Measurements from ENCODE around the gene MSANTD1.

The MSANTD1 gene

GRCh38 chr4:3292571-3293400, 43.8 kb downstream of the MSANTD1 start, which contains the start of gene RGS12:
Gene RGS12 (plus strand): TSS chr4:3293021. CDS start chr4:3316171, 23,150 bp downstream.
- TF ChIP-seq CTCF (IDR thresholded peaks at IDR 0.05) = no peak
- Histone ChIP-seq H3K4me1 (ENCODE audit: control insufficient read depth in 1 of 2, insufficient read depth in 1 of 2, low read depth in 1 of 2, low read length in 1 of 2) (peaks cover 12 to 14% of the 10 kb centered on the region in 2 experiments), H3K36me3 (no peaks in the 10 kb centered on the region), H3K27ac (peak within 1 kb of the TSS; percentile 23), H3K9me3 (no peaks in the 10 kb centered on the region), H3K4me3 (ENCODE audit: low read depth in 1 of 2, low read length in 1 of 2) (peak within 1 kb of the TSS; percentile 64 to 77), H3K27me3 (peaks cover 91% of the 10 kb centered on the region)

DNA sequence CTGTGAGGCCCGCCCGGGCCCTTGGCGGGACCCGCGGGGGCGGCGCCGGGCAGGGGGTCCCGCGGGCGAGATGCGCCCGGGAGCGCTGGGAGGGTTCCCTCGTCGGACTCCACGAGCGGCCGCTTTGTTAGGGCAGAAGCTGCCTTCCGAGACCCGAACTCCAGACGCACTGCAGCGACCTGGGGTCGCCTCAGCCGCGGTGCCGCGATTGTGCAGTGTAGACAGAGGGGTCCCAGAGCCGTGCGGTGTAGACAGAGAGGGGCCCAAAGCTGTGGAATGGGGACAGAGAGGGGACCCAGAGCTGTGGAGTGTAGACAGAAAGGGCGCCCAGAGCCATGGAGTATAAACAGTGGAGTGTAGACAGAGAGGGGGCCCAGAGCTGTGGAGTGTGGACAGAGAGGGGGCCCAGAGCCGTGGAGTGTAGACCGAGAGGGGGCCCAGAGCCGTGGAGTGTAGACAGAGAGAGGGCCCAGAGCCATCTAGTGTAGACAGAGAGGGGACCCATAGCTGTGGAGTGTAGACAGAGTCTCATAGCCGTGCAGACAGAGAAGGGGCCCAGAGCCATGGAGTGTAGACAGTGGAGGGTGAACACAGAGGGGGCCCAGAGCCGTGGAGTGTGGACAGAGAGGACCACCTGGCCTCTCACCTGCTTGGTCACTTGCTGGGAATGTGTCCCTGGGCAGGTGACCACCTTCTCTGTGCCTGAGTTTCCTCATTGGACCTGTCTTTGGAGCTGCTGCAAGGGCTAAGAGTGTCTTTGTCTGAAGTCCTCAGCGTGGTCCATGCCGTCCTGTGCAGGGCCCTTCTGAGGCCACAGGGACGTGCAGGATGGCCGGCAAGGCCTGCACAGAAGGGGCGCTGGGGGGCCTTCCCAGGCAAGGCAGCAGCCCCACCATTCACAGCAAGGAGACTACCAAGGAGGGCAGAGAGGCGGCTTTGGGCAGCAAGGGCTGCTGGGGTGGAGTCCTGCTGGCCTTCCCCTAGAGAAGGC, 44.7 kb downstream of the MSANTD1 start:
- H3K4me1 ChIP-seq (ENCODE audit: control insufficient read depth in 1 of 2, insufficient read depth in 1 of 2, low read depth in 1 of 2, low read length in 1 of 2) = peaks cover 12 to 14% of the 10 kb centered on the region in 2 experiments
- H3K27ac ChIP-seq = no peak overlapping the region
- H3K4me3 ChIP-seq (ENCODE audit: low read depth in 1 of 2, low read length in 1 of 2) = peak overlapping the region in 1 of 2 experiments; percentile 36
- H3K36me3 ChIP-seq = no peaks in the 10 kb centered on the region
- H3K27me3 ChIP-seq = peaks cover 88% of the 10 kb centered on the region
- no peak for TF ChIP-seq CTCF (IDR thresholded peaks at IDR 0.05)
- H3K9me3 ChIP-seq = no peaks in the 10 kb centered on the region

DNA sequence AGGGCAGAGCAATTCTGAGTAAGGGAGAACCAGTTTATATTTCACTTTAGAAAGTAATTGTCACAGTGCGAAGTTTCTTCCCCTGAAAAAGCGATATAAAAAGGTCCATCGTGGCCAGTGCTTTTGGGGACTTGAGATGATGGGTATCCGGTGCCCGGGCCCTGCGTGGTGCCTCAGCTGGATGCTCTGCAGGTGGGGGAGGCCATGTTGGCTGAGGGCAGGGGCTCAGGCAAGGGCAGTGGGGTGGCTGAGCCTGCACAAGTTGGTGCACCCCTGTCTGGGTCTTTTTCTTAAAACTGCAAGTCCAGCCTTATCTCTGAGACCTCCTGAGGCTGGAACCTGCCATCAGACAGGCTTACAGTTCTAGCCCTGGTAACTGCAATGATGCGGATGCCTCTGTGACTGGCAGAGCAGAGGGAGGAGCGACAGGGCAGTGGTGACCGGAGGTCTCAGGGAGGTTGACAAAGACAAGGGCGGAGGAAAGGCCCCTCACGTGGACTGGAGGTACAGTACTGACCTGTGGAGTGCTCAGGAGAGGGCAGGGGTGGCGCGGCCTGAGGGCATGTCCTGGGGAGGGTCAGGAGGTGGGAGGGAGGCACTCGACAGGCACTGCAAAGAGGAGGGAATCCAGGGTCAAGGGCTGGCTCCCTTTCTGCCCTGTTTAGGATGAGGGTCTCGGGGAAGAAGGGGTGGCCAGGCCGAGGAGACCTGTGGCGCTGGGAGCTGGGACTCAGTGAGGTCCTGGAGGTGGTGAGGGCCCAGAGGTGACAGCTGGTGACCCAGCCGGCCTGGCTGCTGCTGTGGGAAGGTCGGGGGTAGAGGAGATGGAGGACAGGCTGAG, 45.7 kb downstream of the MSANTD1 start:
- Histone ChIP-seq H3K27ac (no peak overlapping the region), H3K9me3 (no peaks in the 10 kb centered on the region), H3K27me3 (peaks cover 88% of the 10 kb centered on the region), H3K4me3 (ENCODE audit: low read depth in 1 of 2, low read length in 1 of 2) (no peak overlapping the region), H3K36me3 (no peaks in the 10 kb centered on the region), H3K4me1 (ENCODE audit: control insufficient read depth in 1 of 2, insufficient read depth in 1 of 2, low read depth in 1 of 2, low read length in 1 of 2) (peaks cover 12 to 14% of the 10 kb centered on the region in 2 experiments)
- no peak for TF ChIP-seq CTCF (IDR thresholded peaks at IDR 0.05)

- Histone ChIP-seq H3K4me3 (ENCODE audit: low read depth in 1 of 2, low read length in 1 of 2) (no peak overlapping the region), H3K27ac (no peak overlapping the region), H3K9me3 (no peaks in the 10 kb centered on the region), H3K36me3 (no peaks in the 10 kb centered on the region), H3K4me1 (ENCODE audit: control insufficient read depth in 1 of 2, insufficient read depth in 1 of 2, low read depth in 1 of 2, low read length in 1 of 2) (peaks cover 12 to 14% of the 10 kb centered on the region in 2 experiments), H3K27me3 (peaks cover 87% of the 10 kb centered on the region)
- TF ChIP-seq CTCF (IDR thresholded peaks at IDR 0.05) = no peak
Measured at GRCh38 chr4:3295837-3296624, 47.1 kb downstream of the MSANTD1 start.

Data from neutrophil (primary cell).